IMR-90 (cell line): ENCODE data around the gene PPP6R1. TPM values are rescaled to one million over a fixed set of nuclear protein-coding genes. Genes with fewer than 3 reads are reported as not detected.

ENCODE experiments used
- ATAC-seq: fragments of 200-7000 bp; cut with Tn5 transposase; 2 replicates; pipeline ENCODE4 v1.9.1; 2020; ENCODE audit warnings: low read depth, mild to moderate bottlenecking, moderate library complexity
- BruUV-seq: library from RNA; stranded (reverse); fragments of 400-500 nt; replicated peaks from 2 replicates; lab custom pipeline; 2021; lab: Mats Ljungman, UMichigan
- CTCF ChIA-PET: fragments of 300-600 bp; formaldehyde crosslinking; extraction: SDS; loops from one replicate; lab custom pipeline; 2021; ENCODE audit warnings: antibody characterized with exemption; lab: Yijun Ruan, JAX
- POLR2A ChIA-PET: fragments of 300-600 bp; sonication (Branson Sonifier 250); formaldehyde crosslinking; loops from one replicate; lab custom pipeline; 2022; ENCODE audit warnings: antibody characterized with exemption; ENCODE audit not compliant: unreplicated experiment; lab: Charles Lee
- DNase-seq: peaks from one replicate; pipeline ENCODE4 v3.0.0; 2013
- H2AFZ ChIP-seq: replicated peaks from 2 replicates; pipeline ENCODE3; 2013; ENCODE audit warnings: low read length, mild to moderate bottlenecking; ENCODE audit not compliant: poor library complexity
- H2AK5ac ChIP-seq: 2 replicates; pipeline ENCODE4 v1.6.1; 2013; ENCODE audit warnings: low read depth, low read length, inconsistent platforms
- H2AK9ac ChIP-seq: replicated peaks from 2 replicates; pipeline ENCODE3; 2013; ENCODE audit warnings: mild to moderate bottlenecking, low read depth, low read length, moderate library complexity; ENCODE audit not compliant: poor library complexity
- H2BK120ac ChIP-seq: 2 replicates; pipeline ENCODE4 v1.6.1; 2013; ENCODE audit warnings: low read depth, low read length, inconsistent platforms
- H2BK15ac ChIP-seq: 3 replicates; pipeline ENCODE4 v1.6.1; 2013; ENCODE audit warnings: low read depth, low read length, inconsistent platforms
- H2BK20ac ChIP-seq: 2 replicates; pipeline ENCODE4 v1.6.1; 2013; ENCODE audit warnings: low read depth, mild to moderate bottlenecking, inconsistent platforms, low read length, moderate library complexity
- H2BK5ac ChIP-seq: 2 replicates; pipeline ENCODE4 v1.6.1; 2013; ENCODE audit warnings: mild to moderate bottlenecking, low read depth, low read length, inconsistent platforms; ENCODE audit not compliant: poor library complexity, severe bottlenecking
- H3K14ac ChIP-seq: replicated peaks from 2 replicates; pipeline ENCODE4 v1.6.1; 2013; ENCODE audit warnings: low read depth, low read length, inconsistent platforms
- H3K18ac ChIP-seq: 2 replicates; pipeline ENCODE4 v1.6.1; 2013; ENCODE audit warnings: low read depth, low read length, control low read depth
- H3K23ac ChIP-seq: 2 replicates; pipeline ENCODE4 v1.6.1; 2013; ENCODE audit warnings: low read depth, low read length, inconsistent platforms
- H3K27ac ChIP-seq: 2 replicates; pipeline ENCODE4 v1.5.1; 2013; ENCODE audit warnings: mild to moderate bottlenecking, control low read depth, low read length; ENCODE audit not compliant: insufficient read depth
- H3K27me3 ChIP-seq: 2 replicates; pipeline ENCODE4 v1.6.1; 2013; ENCODE audit warnings: low read length; ENCODE audit not compliant: control insufficient read depth, insufficient read depth
- H3K36me3 ChIP-seq: 2 replicates; pipeline ENCODE4 v1.6.1; 2013; ENCODE audit warnings: low read length, mixed read lengths; ENCODE audit not compliant: control insufficient read depth, insufficient read depth
- H3K4ac ChIP-seq: 2 replicates; pipeline ENCODE4 v1.6.1; 2013; ENCODE audit warnings: low read depth, low read length, inconsistent platforms
- H3K4me1 ChIP-seq: 2 replicates; pipeline ENCODE4 v1.6.1; 2013; ENCODE audit warnings: low read length, mixed read lengths; ENCODE audit not compliant: control insufficient read depth, insufficient read depth
- H3K4me2 ChIP-seq: 2 replicates; pipeline ENCODE4 v1.6.1; 2013; ENCODE audit warnings: low read depth, mild to moderate bottlenecking, control low read depth, low read length, moderate library complexity
- H3K4me3 ChIP-seq: 2 replicates; pipeline ENCODE4 v1.5.1; 2013; ENCODE audit warnings: low read depth, mild to moderate bottlenecking, control low read depth, low read length, moderate library complexity; ENCODE audit not compliant: insufficient read depth
- H3K56ac ChIP-seq: 2 replicates; pipeline ENCODE4 v1.6.1; 2013; ENCODE audit warnings: low read length, inconsistent platforms; ENCODE audit not compliant: insufficient read depth; ENCODE audit errors: extremely low read depth
- H3K79me1 ChIP-seq, 2 experiments: 2 replicates each; pipeline ENCODE4 v1.6.1; 2013; ENCODE audit warnings: low read length in 2 of 2, inconsistent platforms in 1 of 2, low read depth in 1 of 2
- H3K9ac ChIP-seq: 2 replicates; pipeline ENCODE4 v1.6.1; 2013; ENCODE audit warnings: low read depth, low read length, control low read depth
- H3K9me1 ChIP-seq: 2 replicates; pipeline ENCODE4 v1.6.1; 2013; ENCODE audit warnings: low read length, inconsistent platforms; ENCODE audit not compliant: insufficient read depth
- H3K9me3 ChIP-seq: 2 replicates; pipeline ENCODE4 v1.6.1; 2013; ENCODE audit warnings: low read length; ENCODE audit not compliant: control insufficient read depth, insufficient read depth
- H4K20me1 ChIP-seq: 2 replicates; pipeline ENCODE4 v1.6.1; 2013; ENCODE audit warnings: low read length, inconsistent platforms; ENCODE audit not compliant: insufficient read depth
- H4K5ac ChIP-seq: 2 replicates; pipeline ENCODE4 v1.6.1; 2013; ENCODE audit warnings: mild to moderate bottlenecking, low read depth, low read length, control low read depth
- H4K8ac ChIP-seq, 2 experiments: 2 replicates each; pipeline ENCODE4 v1.6.1; 2013; ENCODE audit warnings: low read depth in 2 of 2, low read length in 2 of 2, control low read depth in 1 of 2, inconsistent platforms in 1 of 2
- H4K91ac ChIP-seq: 2 replicates; pipeline ENCODE4 v1.6.1; 2013; ENCODE audit warnings: low read depth, low read length, inconsistent platforms; ENCODE audit not compliant: insufficient read depth
- FOS ChIP-seq: fragments of 150-350 bp; IDR thresholded peaks from 2 replicates; pipeline ENCODE4 v1.6.1; 2016; ENCODE audit warnings: low read depth, low read length
- RFX5 ChIP-seq: IDR thresholded peaks from 2 replicates; pipeline ENCODE4 v1.8.0; 2012; ENCODE audit warnings: low read depth, mild to moderate bottlenecking, low read length, moderate library complexity
- WGBS, 2 experiments: methylation state at CpG; one replicate each; pipeline versions ENCODE4 v1.1.5 to v1.1.7; 2013; ENCODE audit warnings: missing lambda C conversion rate in 2 of 2; ENCODE audit not compliant: insufficient read length in 1 of 2; ENCODE audit errors: extremely low coverage in 2 of 2; 5-methylcytosine and 5-hydroxymethylcytosine counted together
- dilution Hi-C: fragments of 300-500 bp; cut with HindIII; formaldehyde crosslinking; loops from one replicate; pipeline ENCODE4 v1.14.3; 2018; ENCODE audit warnings: low sequenced_read_pairs; ENCODE audit not compliant: unreplicated experiment
- in situ Hi-C: fragments of 300-500 bp; cut with MboI; formaldehyde crosslinking; loops from 3 replicates; pipeline ENCODE4 v1.14.3; 2019; ENCODE audit warnings: low sequenced_read_pairs, inconsistent platforms, mixed read lengths
- intact Hi-C: fragments of 100-400 bp; cut with micrococcal nuclease; formaldehyde crosslinking; loops from 2 replicates; pipeline ENCODE4 v1.10.0; 2022
- polyA plus RNA-seq, 3 experiments: library from polyadenylated mRNA; depleted of rRNA; stranded (reverse); fragments of >200 nt; gene quantifications; 2 replicates each; pipeline ENCODE4 v1.2.3, GENCODE V29; 2012; ENCODE audit warnings: low replicate concordance in 1 of 3
- total RNA-seq: library from RNA; depleted of rRNA; stranded (reverse); fragments of >200 nt; gene quantifications from 2 replicates; pipeline ENCODE4 v1.2.3, GENCODE V29; 2012
- TF ChIP-seq, protein P1 (sequence below): fragments of 150-350 bp; IDR thresholded peaks from 2 replicates; pipeline ENCODE4 v1.6.1; 2017; ENCODE audit warnings: mild to moderate bottlenecking, antibody characterized with exemption, low read length, low read depth

The PPP6R1 gene
- total and polyA plus RNA-seq, 2 of the 4 experiments (the other 2 are of a cell fraction): 19.9 to 50.2 TPM

DNA sequence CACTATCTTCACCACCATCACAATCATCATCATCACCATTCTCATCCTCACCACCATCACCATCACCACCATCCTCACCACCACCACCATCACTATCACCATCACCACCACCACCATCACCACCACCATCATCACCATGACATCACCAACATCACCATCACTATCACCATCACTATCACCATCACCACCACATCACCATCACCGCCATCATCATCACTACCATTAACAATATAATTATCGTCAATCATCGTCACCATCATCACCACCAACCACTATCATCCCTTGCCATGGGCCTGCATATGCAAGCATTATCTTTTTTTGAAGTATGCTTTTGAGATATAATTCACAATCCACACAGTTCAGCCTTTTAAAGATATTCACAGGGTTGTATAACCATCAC lies 7.6 kb upstream of the PPP6R1 start:
- no peak overlapping the region for H4K91ac ChIP-seq
- H3K4me3 ChIP-seq: no peak overlapping the region
- H4K20me1 ChIP-seq: peaks cover 7% of the 10 kb centered on the region; the same call in 1 of the 2 replicates
- H3K27me3 ChIP-seq: no peaks in the 10 kb centered on the region
- H2BK5ac ChIP-seq: peak overlapping the region; percentile 41
- no peak overlapping the region for H2BK20ac ChIP-seq
- POLR2A ChIA-PET: no interaction called here
- no peak overlapping the region for H3K14ac ChIP-seq
- no peak overlapping the region for H2AFZ ChIP-seq
- H3K18ac ChIP-seq: no peak overlapping the region
- H3K4me2 ChIP-seq: no peak overlapping the region
- no peak overlapping the region for H2BK15ac ChIP-seq
- H3K79me1 ChIP-seq: peaks cover 5 to 28% of the 10 kb centered on the region in 2 experiments
- H3K23ac ChIP-seq: no peak overlapping the region
- no peak for TF ChIP-seq RFX5
- TF ChIP-seq, protein P1, sequence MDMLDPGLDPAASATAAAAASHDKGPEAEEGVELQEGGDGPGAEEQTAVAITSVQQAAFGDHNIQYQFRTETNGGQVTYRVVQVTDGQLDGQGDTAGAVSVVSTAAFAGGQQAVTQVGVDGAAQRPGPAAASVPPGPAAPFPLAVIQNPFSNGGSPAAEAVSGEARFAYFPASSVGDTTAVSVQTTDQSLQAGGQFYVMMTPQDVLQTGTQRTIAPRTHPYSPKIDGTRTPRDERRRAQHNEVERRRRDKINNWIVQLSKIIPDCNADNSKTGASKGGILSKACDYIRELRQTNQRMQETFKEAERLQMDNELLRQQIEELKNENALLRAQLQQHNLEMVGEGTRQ: no peak
- TF ChIP-seq FOS: no peak
- dilution Hi-C loops: no loop called here
- H3K4me1 ChIP-seq: no peaks in the 10 kb centered on the region
- intact Hi-C loops: no loop called here
- BruUV-seq: no TSS peak
- no peak overlapping the region for H4K5ac ChIP-seq
- H3K56ac ChIP-seq: no peak overlapping the region
- H3K36me3 ChIP-seq: peaks cover 11% of the 10 kb centered on the region
- no peak overlapping the region for H2BK120ac ChIP-seq
- no peak for ATAC-seq
- no peak for DNase-seq
- H2AK9ac ChIP-seq: no peak overlapping the region
- H2AK5ac ChIP-seq: no peak overlapping the region
- no peaks in the 10 kb centered on the region for H3K9me3 ChIP-seq
- no peak overlapping the region for H3K4ac ChIP-seq
- H3K27ac ChIP-seq: no peak overlapping the region
- CTCF ChIA-PET: no interaction called here
- in situ Hi-C loops: no loop called here
- 80% methylated on average over 1 of the region's 3 CpGs; no CpG with 5 or more reads in 1 of the 2 experiments for WGBS, 2 experiments
- H3K9ac ChIP-seq: no peak overlapping the region
- no peak overlapping the region for H4K8ac ChIP-seq
- H3K9me1 ChIP-seq: peaks cover 9% of the 10 kb centered on the region; the same call in 1 of the 2 replicates
